Activated CD8-positive, alpha-beta T cell treated with anti-CD3 and anti-CD28 coated beads for 36 hours (primary cell): Measurements from ENCODE around the gene TMEM169. TPM values are rescaled to one million over a fixed set of nuclear protein-coding genes. Genes with fewer than 3 reads are reported as not detected.

Source experiments
- ATAC-seq: fragments of 200-7000 bp; cut with Tn5 transposase; one replicate; pipeline ENCODE4 v1.10.0; 2021; ENCODE audit warnings: mild to moderate bottlenecking, moderate library complexity
- CTCF ChIA-PET: fragments of 350-600 bp; sonication (Branson Sonifier 250); formaldehyde crosslinking; loops from one replicate; lab custom pipeline; 2021; ENCODE audit warnings: antibody characterized with exemption; lab: Charles Lee
- POLR2A ChIA-PET: fragments of 350-600 bp; sonication (Branson Sonifier 250); formaldehyde crosslinking; loops from one replicate; lab custom pipeline; 2021; ENCODE audit warnings: antibody characterized with exemption; lab: Charles Lee
- DNase-seq: peaks from one replicate; pipeline ENCODE4 v3.0.0-alpha.2; 2020
- H3K27ac Mint-ChIP-seq: one replicate; pipeline ENCODE4 v1.8.0; 2021; ENCODE audit warnings: mild to moderate bottlenecking, mixed read lengths
- H3K27me3 Mint-ChIP-seq: one replicate; pipeline ENCODE4 v1.8.0; 2021; ENCODE audit warnings: mixed read lengths
- H3K36me3 Mint-ChIP-seq: one replicate; pipeline ENCODE4 v1.8.0; 2021; ENCODE audit warnings: low read depth, mixed read lengths
- H3K4me1 Mint-ChIP-seq: one replicate; pipeline ENCODE4 v1.8.0; 2021; ENCODE audit warnings: low read depth, mixed read lengths
- H3K4me3 Mint-ChIP-seq: one replicate; pipeline ENCODE4 v1.8.0; 2021; ENCODE audit warnings: mild to moderate bottlenecking, moderate library complexity, mixed read lengths
- H3K9me3 Mint-ChIP-seq: one replicate; pipeline ENCODE4 v1.8.0; 2021; ENCODE audit warnings: mixed read lengths
- intact Hi-C: fragments of 100-400 bp; cut with micrococcal nuclease; formaldehyde crosslinking; loops from one replicate; pipeline ENCODE4 v1.10.0; 2022
- total RNA-seq, 2 experiments: library from RNA; stranded (reverse); gene quantifications; one replicate each; pipeline ENCODE4 v1.2.3, GENCODE V29; 2021
- TF ChIP-seq, protein P1 (sequence below): fragments of 200-600 bp; IDR thresholded peaks from one replicate; pipeline ENCODE4 v1.8.0; 2022; ENCODE audit warnings: antibody characterized with exemption, mild to moderate bottlenecking

TMEM169 gene
- total RNA-seq, 2 experiments from 2014 or later, result 0.76 to 0.83 TPM

DNA sequence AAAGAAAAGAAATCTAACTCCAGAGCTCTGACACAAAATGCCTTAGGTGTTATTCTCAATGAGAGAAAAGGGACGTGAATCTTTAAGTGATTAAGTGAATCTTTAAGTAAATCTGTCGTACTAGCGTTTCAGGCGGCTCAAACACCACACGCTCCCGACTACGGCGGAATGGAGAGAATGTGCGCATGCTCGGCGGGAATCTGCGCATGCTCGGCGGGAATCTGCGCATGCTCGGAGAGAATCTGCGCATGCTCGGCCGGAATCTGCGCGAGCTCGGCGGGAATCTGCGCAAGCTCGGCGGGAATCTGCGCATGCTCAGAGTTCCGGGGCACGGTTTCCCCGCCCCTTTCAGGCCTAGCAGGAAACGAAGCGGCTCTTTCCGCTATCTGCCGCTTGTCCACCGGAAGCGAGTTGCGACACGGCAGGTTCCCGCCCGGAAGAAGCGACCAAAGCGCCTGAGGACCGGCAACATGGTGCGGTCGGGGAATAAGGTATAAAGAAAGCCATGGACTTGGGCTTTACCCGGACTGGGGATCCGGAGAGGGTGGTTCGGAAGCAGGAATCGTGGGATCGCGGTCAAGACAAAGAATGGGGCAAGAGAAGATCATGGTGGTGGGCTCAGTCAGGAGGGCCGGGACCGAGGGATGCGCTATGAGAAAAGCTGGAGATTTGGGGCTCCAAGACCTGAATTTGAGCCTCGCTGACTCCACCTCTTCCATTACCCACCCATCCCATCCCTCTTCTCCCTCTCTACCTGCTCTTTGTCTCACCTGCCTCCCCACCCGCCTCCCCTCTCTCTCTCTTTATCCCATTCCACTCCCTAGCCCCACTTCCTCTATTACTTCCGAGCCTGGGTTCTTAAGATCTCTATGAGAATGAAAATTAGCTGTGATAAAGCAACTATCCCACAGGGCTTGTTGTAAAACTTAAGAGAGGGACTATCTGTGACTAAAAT is 27.5 kb downstream of the TMEM169 start, which contains the start of gene XRCC5:
TSS of gene XRCC5 (plus strand) at position 382 of the 955 bp plus-strand sequence. CDS start at position 471, 89 bp downstream.
- TF ChIP-seq, protein P1, sequence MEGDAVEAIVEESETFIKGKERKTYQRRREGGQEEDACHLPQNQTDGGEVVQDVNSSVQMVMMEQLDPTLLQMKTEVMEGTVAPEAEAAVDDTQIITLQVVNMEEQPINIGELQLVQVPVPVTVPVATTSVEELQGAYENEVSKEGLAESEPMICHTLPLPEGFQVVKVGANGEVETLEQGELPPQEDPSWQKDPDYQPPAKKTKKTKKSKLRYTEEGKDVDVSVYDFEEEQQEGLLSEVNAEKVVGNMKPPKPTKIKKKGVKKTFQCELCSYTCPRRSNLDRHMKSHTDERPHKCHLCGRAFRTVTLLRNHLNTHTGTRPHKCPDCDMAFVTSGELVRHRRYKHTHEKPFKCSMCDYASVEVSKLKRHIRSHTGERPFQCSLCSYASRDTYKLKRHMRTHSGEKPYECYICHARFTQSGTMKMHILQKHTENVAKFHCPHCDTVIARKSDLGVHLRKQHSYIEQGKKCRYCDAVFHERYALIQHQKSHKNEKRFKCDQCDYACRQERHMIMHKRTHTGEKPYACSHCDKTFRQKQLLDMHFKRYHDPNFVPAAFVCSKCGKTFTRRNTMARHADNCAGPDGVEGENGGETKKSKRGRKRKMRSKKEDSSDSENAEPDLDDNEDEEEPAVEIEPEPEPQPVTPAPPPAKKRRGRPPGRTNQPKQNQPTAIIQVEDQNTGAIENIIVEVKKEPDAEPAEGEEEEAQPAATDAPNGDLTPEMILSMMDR, result no peak
- peak; percentile 98 for DNase-seq
- H3K36me3 Mint-ChIP-seq, result peaks cover 47% of the 10 kb centered on the region
- peak; percentile 81 for ATAC-seq
- H3K27ac Mint-ChIP-seq, result peak within 1 kb of the TSS; percentile 98
- H3K4me3 Mint-ChIP-seq, result peak within 1 kb of the TSS; percentile 96
- no peaks in the 10 kb centered on the region for H3K9me3 Mint-ChIP-seq
- no peaks in the 10 kb centered on the region for H3K27me3 Mint-ChIP-seq
- ChIA-PET CTCF (interaction anchor here (0.8 to 4.8 kb wide), 25 partner anchors 8 to 558 kb away, joined by 3 to 40 read pairs (median 4); partner anchors contain the start of genes MREG, PECR, RPL37A and TMEM169), POLR2A (interaction anchor here (0.9 to 5.7 kb wide), 13 partner anchors 7 to 113 kb away, joined by 3 to 41 read pairs (median 4); partner anchors contain the start of genes PECR and TMEM169)
- H3K4me1 Mint-ChIP-seq, result peaks cover 42% of the 10 kb centered on the region
- intact Hi-C loops, result no loop called here

GRCh38 chr2:216109962-216110614 is 28.4 kb downstream of the TMEM169 start:
- Mint-ChIP-seq H3K4me1 (peaks cover 50% of the 10 kb centered on the region), H3K4me3 (peak overlapping the region; percentile 96), H3K9me3 (no peaks in the 10 kb centered on the region), H3K27ac (peak overlapping the region; percentile 98), H3K36me3 (peaks cover 56% of the 10 kb centered on the region), H3K27me3 (no peaks in the 10 kb centered on the region)
- ChIA-PET CTCF (interaction anchor here (0.6 to 4.8 kb wide), 40 partner anchors 9 to 557 kb away, joined by 3 to 40 read pairs (median 4); partner anchors contain the start of genes MREG, PECR, RPL37A and TMEM169), POLR2A (interaction anchor here (0.6 to 5.7 kb wide), 14 partner anchors 8 to 112 kb away, joined by 3 to 41 read pairs (median 4); partner anchors contain the start of genes PECR and TMEM169)
- intact Hi-C loops, result loop anchor here (5.0 to 10.0 kb wide), 3 partner anchors 78 to 385 kb away; partner anchors contain the start of genes RPL37A and SMARCAL1
- DNase-seq, result no peak
- TF ChIP-seq, protein P1, result peak; percentile 86
- ATAC-seq, result no peak

DNA sequence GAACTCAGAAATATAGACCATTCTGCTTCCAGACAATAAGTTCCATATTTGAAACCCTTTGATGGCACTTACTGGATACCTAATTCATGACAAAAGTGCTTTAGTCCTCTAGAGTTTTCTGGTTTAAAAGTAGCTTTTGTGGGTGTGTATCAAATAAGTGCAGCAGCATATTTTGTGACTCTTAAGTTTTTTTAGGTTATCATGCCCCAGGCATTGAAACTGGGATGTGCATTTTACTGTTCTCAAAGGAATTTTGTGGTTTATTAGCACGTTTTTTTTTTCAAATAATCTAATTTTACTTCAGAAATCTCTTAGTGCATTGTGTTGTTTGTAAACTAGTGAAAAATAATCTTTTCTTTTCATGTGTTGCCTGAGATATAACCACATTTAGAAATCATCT is 28.9 kb downstream of the TMEM169 start:
- peaks cover 60% of the 10 kb centered on the region for H3K36me3 Mint-ChIP-seq
- intact Hi-C loops, result loop anchor here (5.0 to 10.0 kb wide), 3 partner anchors 78 to 384 kb away; partner anchors contain the start of genes RPL37A and SMARCAL1
- peaks cover 54% of the 10 kb centered on the region for H3K4me1 Mint-ChIP-seq
- TF ChIP-seq, protein P1, result no peak
- ChIA-PET POLR2A (interaction anchor here (0.6 to 5.7 kb wide), 11 partner anchors 9 to 95 kb away, joined by 3 to 41 read pairs (median 5); partner anchors contain the start of genes PECR and TMEM169), CTCF (interaction anchor here (0.6 to 4.8 kb wide), 34 partner anchors 9 to 556 kb away, joined by 3 to 40 read pairs (median 4); partner anchors contain the start of genes MREG, PECR, RPL37A and TMEM169)
- peak overlapping the region; percentile 98 for H3K27ac Mint-ChIP-seq
- DNase-seq (no peak), ATAC-seq (no peak)
- no peaks in the 10 kb centered on the region for H3K27me3 Mint-ChIP-seq
- H3K4me3 Mint-ChIP-seq, result peak overlapping the region; percentile 96
- H3K9me3 Mint-ChIP-seq, result no peaks in the 10 kb centered on the region

DNA sequence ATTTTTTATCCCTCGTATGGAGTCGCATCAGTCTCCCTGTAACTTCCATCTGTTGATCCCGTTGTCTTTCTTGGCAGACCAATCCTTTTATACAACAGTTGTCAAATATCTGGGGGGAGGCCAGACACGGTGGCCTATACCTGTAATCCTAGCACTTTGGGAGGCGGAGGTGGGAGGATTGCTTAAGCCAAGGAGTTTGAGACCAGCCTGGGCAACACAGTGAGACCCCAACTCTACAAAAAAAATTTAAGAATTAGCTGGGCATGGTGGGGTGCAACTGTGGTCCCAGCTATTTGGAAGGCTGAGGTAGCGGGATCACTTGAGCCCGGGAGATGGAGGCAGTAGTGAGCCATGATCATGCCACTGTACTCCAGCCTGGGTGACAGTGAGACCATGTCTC is 29.4 kb downstream of the TMEM169 start:
- H3K9me3 Mint-ChIP-seq, result no peaks in the 10 kb centered on the region
- H3K4me1 Mint-ChIP-seq, result peaks cover 56% of the 10 kb centered on the region
- intact Hi-C loops, result loop anchor here (5.0 to 10.0 kb wide), 3 partner anchors 79 to 384 kb away; partner anchors contain the start of genes RPL37A and SMARCAL1
- peak overlapping the region; percentile 98 for H3K27ac Mint-ChIP-seq
- TF ChIP-seq, protein P1, result no peak
- ATAC-seq (no peak), DNase-seq (no peak)
- H3K36me3 Mint-ChIP-seq, result peaks cover 62% of the 10 kb centered on the region
- no peaks in the 10 kb centered on the region for H3K27me3 Mint-ChIP-seq
- CTCF ChIA-PET, result interaction anchor here (0.8 to 4.8 kb wide), 18 partner anchors 8 to 91 kb away, joined by 3 to 40 read pairs (median 4); no protein-coding TSS in a partner anchor
- peak overlapping the region; percentile 96 for H3K4me3 Mint-ChIP-seq
- POLR2A ChIA-PET, result interaction anchor here (0.8 to 5.7 kb wide), 7 partner anchors 10 to 96 kb away, joined by 3 to 41 read pairs (median 15); partner anchors contain the start of genes PECR and TMEM169
